DND-41 (cell line): ENCODE data around the gene NT5C1A.

Source experiments
- ATAC-seq: fragments of 200-7000 bp; cut with Tn5 transposase; 3 replicates; pipeline ENCODE4 v1.9.1; 2021; ENCODE audit warnings: low read depth; ENCODE audit not compliant: insufficient read depth
- DNase-seq: peaks from one replicate; pipeline ENCODE4 v3.0.0-alpha.2; 2020
- H2AFZ ChIP-seq: 2 replicates; pipeline ENCODE4 v1.6.0; 2012; ENCODE audit warnings: low read depth, low read length
- H3K27ac ChIP-seq: 2 replicates; pipeline ENCODE4 v1.5.1; 2012; ENCODE audit warnings: low read length, inconsistent platforms
- H3K27me3 ChIP-seq: fragments of 200-600 bp; sonication (generic); 2 replicates; pipeline ENCODE4 v1.6.0; 2012; ENCODE audit warnings: low read length, mild to moderate bottlenecking, inconsistent platforms; ENCODE audit not compliant: insufficient read depth, poor library complexity
- H3K36me3 ChIP-seq: 2 replicates; pipeline ENCODE4 v1.5.1; 2012; ENCODE audit warnings: low read length, inconsistent platforms; ENCODE audit not compliant: insufficient read depth
- H3K4me1 ChIP-seq: 2 replicates; pipeline ENCODE4 v1.5.1; 2012; ENCODE audit warnings: mild to moderate bottlenecking, low read length; ENCODE audit not compliant: insufficient read depth
- H3K4me2 ChIP-seq: 2 replicates; pipeline ENCODE4 v1.6.0; 2012; ENCODE audit warnings: mild to moderate bottlenecking, moderate library complexity, low read length, inconsistent platforms; ENCODE audit not compliant: insufficient read depth
- H3K4me3 ChIP-seq, 2 experiments: fragments of 200-600 bp in 1 of 2; shearing (Covaris generic) in 1 of 2; 2 replicates each; pipeline ENCODE4 v1.5.1; 2012 to 2016; ENCODE audit warnings: inconsistent platforms in 2 of 2, low read length in 2 of 2, mild to moderate bottlenecking in 2 of 2, low read depth in 1 of 2, moderate library complexity in 1 of 2
- H3K79me2 ChIP-seq: 2 replicates; pipeline ENCODE4 v1.6.0; 2012; ENCODE audit warnings: low read length, inconsistent platforms; ENCODE audit not compliant: insufficient read depth
- H3K9ac ChIP-seq: 2 replicates; pipeline ENCODE4 v1.6.0; 2012; ENCODE audit warnings: low read depth, mild to moderate bottlenecking, inconsistent platforms, low read length, moderate library complexity
- H3K9me3 ChIP-seq: 2 replicates; pipeline ENCODE4 v1.5.1; 2012; ENCODE audit warnings: low read length, moderate library complexity, mild to moderate bottlenecking, inconsistent platforms; ENCODE audit not compliant: insufficient read depth, severe bottlenecking
- H4K20me1 ChIP-seq: 2 replicates; pipeline ENCODE4 v1.6.0; 2012; ENCODE audit warnings: low read length; ENCODE audit not compliant: insufficient read depth
- CTCF ChIP-seq: IDR thresholded peaks from 2 replicates; pipeline ENCODE4 v1.5.1; 2012; ENCODE audit warnings: borderline replicate concordance, low read length, moderate library complexity, mild to moderate bottlenecking; ENCODE audit not compliant: poor library complexity, severe bottlenecking; ENCODE audit errors: extremely low read depth
- EZH2 ChIP-seq: IDR thresholded peaks from 3 replicates; pipeline ENCODE4 v1.6.1; 2012; ENCODE audit warnings: borderline replicate concordance, low read depth, mild to moderate bottlenecking, moderate library complexity, low read length, inconsistent platforms; ENCODE audit not compliant: severe bottlenecking

NT5C1A gene

GRCh38 chr1:39689635-39690034 is 17.7 kb upstream of the NT5C1A start:
- H3K27ac ChIP-seq = no peak overlapping the region
- H3K4me1 ChIP-seq = no peaks in the 10 kb centered on the region
- no peak overlapping the region for H3K9ac ChIP-seq
- H3K4me2 ChIP-seq = no peak overlapping the region
- no peaks in the 10 kb centered on the region for H3K79me2 ChIP-seq
- H3K9me3 ChIP-seq = no peaks in the 10 kb centered on the region
- no peak overlapping the region for H3K4me3 ChIP-seq
- H4K20me1 ChIP-seq = 0 out of 2 replicates have a peak, but pooled peaks cover 5% of the 10 kb centered on the region
- TF ChIP-seq EZH2 (no peak), CTCF (no peak)
- DNase-seq (no peak), ATAC-seq (no peak)
- H3K36me3 ChIP-seq = no peaks in the 10 kb centered on the region
- no peak overlapping the region for H2AFZ ChIP-seq
- peaks cover 23% of the 10 kb centered on the region for H3K27me3 ChIP-seq

- Histone ChIP-seq H3K4me2 (no peak overlapping the region), H3K36me3 (no peaks in the 10 kb centered on the region), H4K20me1 (0 out of 2 replicates have a peak, but pooled peaks cover 5% of the 10 kb centered on the region), H3K4me3 (no peak overlapping the region), H2AFZ (no peak overlapping the region), H3K27ac (no peak overlapping the region), H3K79me2 (no peaks in the 10 kb centered on the region), H3K27me3 (peaks cover 22% of the 10 kb centered on the region), H3K9ac (no peak overlapping the region), H3K4me1 (no peaks in the 10 kb centered on the region), H3K9me3 (no peaks in the 10 kb centered on the region)
- ATAC-seq (no peak), DNase-seq (no peak)
- TF ChIP-seq EZH2 = no peak
- TF ChIP-seq CTCF = no peak
These were observed 17.3 kb upstream of the NT5C1A start for GRCh38 chr1:39689214-39689613.

GRCh38 chr1:39688706-39689105 is 16.8 kb upstream of the NT5C1A start:
- ATAC-seq (no peak), DNase-seq (no peak)
- Histone ChIP-seq H3K4me2 (no peak overlapping the region), H3K4me1 (no peaks in the 10 kb centered on the region), H4K20me1 (0 out of 2 replicates have a peak, but pooled peaks cover 5% of the 10 kb centered on the region), H2AFZ (no peak overlapping the region), H3K36me3 (no peaks in the 10 kb centered on the region), H3K27ac (no peak overlapping the region), H3K4me3 (no peak overlapping the region), H3K9me3 (no peaks in the 10 kb centered on the region), H3K79me2 (no peaks in the 10 kb centered on the region), H3K9ac (no peak overlapping the region), H3K27me3 (peaks cover 22% of the 10 kb centered on the region)
- TF ChIP-seq EZH2 (no peak), CTCF (no peak)

- no peak overlapping the region for H3K9ac ChIP-seq
- H3K27me3 ChIP-seq = peaks cover 22% of the 10 kb centered on the region
- H3K79me2 ChIP-seq = no peaks in the 10 kb centered on the region
- DNase-seq (no peak), ATAC-seq (no peak)
- no peaks in the 10 kb centered on the region for H3K9me3 ChIP-seq
- 0 out of 2 replicates have a peak, but pooled peaks cover 9% of the 10 kb centered on the region for H4K20me1 ChIP-seq
- no peaks in the 10 kb centered on the region for H3K4me1 ChIP-seq
- H3K4me3 ChIP-seq = no peak overlapping the region
- H3K36me3 ChIP-seq = no peaks in the 10 kb centered on the region
- TF ChIP-seq EZH2 = no peak
- TF ChIP-seq CTCF = no peak
- no peak overlapping the region for H2AFZ ChIP-seq
- H3K4me2 ChIP-seq = no peak overlapping the region
- no peak overlapping the region for H3K27ac ChIP-seq
These were observed 15.3 kb upstream of the NT5C1A start for GRCh38 chr1:39687243-39687642.
